ENCODE results near the gene CNTNAP2. TPM values are rescaled to one million over a fixed set of nuclear protein-coding genes. Genes with fewer than 3 reads are reported as not detected.

CNTNAP2 gene
- total RNA-seq, 2 experiments from 2014 or later = 0.28 TPM; not detected in 1

DNA sequence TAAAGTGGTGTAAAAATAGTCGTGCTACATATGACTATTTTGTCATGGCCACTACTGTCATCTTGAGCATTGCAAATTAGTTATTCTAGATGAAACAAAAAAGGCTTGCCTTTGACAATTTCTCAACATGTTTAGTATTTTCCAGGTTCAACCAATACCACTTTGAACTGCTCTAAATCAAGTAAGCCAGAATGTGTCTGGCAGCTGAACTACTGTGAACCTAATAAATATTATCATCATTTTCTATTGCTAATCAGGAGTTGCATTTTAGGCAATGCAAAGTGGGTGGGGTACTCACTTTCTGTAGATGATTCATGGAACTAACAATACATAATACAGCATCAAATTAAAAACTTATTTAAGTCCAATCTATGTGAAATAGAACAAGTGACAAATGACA is 877.2 kb downstream of the CNTNAP2 start:
- no peak for DNase-seq (ENCODE audit: low spot score)
- Histone ChIP-seq H2AFZ (ENCODE audit: low read length) (no peak overlapping the region), H4K20me1 (ENCODE audit: insufficient read depth, low read length) (no peaks in the 10 kb centered on the region), H3K27ac (ENCODE audit: low read depth, low read length, poor library complexity, severe bottlenecking) (no peak overlapping the region), H3K9me3 (ENCODE audit: low read length) (no peaks in the 10 kb centered on the region), H3K4me2 (ENCODE audit: low read length) (no peak overlapping the region), H3K4me3 (ENCODE audit: low read depth, low read length, poor library complexity, severe bottlenecking) (no peak overlapping the region), H3K79me2 (ENCODE audit: insufficient read depth, low read depth, low read length) (no peaks in the 10 kb centered on the region), H3K4me1 (ENCODE audit: insufficient read depth, low read length, poor library complexity, severe bottlenecking) (no peaks in the 10 kb centered on the region), H3K36me3 (ENCODE audit: insufficient read depth, low read length) (no peaks in the 10 kb centered on the region), H3K9me2 (ENCODE audit: insufficient read depth, low read length) (no peaks in the 10 kb centered on the region)
- ChIA-PET POLR2A (no interaction called here), CTCF (ENCODE audit: unreplicated experiment) (no interaction called here)
- no TSS peak for BruUV-seq (replicated peaks)
- intact Hi-C loops (cut with micrococcal nuclease; ENCODE audit: unreplicated experiment) = no loop called here
- TF ChIP-seq EZH2phosphoT487 (IDR thresholded peaks at IDR 0.05; ENCODE audit: borderline replicate concordance, low read depth, low read length) = no peak
- TF ChIP-seq, protein P1, sequence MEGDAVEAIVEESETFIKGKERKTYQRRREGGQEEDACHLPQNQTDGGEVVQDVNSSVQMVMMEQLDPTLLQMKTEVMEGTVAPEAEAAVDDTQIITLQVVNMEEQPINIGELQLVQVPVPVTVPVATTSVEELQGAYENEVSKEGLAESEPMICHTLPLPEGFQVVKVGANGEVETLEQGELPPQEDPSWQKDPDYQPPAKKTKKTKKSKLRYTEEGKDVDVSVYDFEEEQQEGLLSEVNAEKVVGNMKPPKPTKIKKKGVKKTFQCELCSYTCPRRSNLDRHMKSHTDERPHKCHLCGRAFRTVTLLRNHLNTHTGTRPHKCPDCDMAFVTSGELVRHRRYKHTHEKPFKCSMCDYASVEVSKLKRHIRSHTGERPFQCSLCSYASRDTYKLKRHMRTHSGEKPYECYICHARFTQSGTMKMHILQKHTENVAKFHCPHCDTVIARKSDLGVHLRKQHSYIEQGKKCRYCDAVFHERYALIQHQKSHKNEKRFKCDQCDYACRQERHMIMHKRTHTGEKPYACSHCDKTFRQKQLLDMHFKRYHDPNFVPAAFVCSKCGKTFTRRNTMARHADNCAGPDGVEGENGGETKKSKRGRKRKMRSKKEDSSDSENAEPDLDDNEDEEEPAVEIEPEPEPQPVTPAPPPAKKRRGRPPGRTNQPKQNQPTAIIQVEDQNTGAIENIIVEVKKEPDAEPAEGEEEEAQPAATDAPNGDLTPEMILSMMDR (conservative IDR thresholded peaks at IDR 0.05; ENCODE audit: low read length) = no peak

DNA sequence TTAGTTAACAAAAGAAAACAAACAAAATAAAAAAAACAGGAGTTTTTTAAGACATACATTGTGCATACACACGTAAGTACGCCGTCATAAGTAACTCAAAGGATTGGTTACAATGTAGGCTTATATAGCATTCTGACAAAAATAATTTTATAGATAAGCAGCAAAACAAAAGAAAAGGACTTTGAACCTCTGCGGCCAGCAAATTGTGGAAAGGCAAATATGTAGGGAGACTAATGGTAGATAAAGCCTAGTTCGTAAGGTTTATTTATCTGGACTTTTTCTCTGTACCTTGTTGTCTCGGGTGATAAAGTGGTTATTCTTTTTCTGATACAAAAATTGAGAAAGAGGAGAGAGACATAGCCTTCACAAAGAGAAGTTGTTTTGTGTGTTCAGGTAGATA is 891.9 kb downstream of the CNTNAP2 start:
- no peak for DNase-seq (ENCODE audit: low spot score)
- CTCF ChIA-PET (ENCODE audit: unreplicated experiment) = no interaction called here
- Histone ChIP-seq H2AFZ (ENCODE audit: low read length) (no peak overlapping the region), H4K20me1 (ENCODE audit: insufficient read depth, low read length) (no peaks in the 10 kb centered on the region), H3K4me1 (ENCODE audit: insufficient read depth, low read length, poor library complexity, severe bottlenecking) (no peaks in the 10 kb centered on the region), H3K9me3 (ENCODE audit: low read length) (no peaks in the 10 kb centered on the region), H3K27ac (ENCODE audit: low read depth, low read length, poor library complexity, severe bottlenecking) (no peak overlapping the region), H3K4me2 (ENCODE audit: low read length) (no peak overlapping the region), H3K79me2 (ENCODE audit: insufficient read depth, low read depth, low read length) (no peaks in the 10 kb centered on the region), H3K4me3 (ENCODE audit: low read depth, low read length, poor library complexity, severe bottlenecking) (no peak overlapping the region), H3K9me2 (ENCODE audit: insufficient read depth, low read length) (no peaks in the 10 kb centered on the region), H3K36me3 (ENCODE audit: insufficient read depth, low read length) (no peaks in the 10 kb centered on the region)
- POLR2A ChIA-PET = no interaction called here
- no peak for TF ChIP-seq EZH2phosphoT487 (IDR thresholded peaks at IDR 0.05; ENCODE audit: borderline replicate concordance, low read depth, low read length)
- TF ChIP-seq, protein P1 (conservative IDR thresholded peaks at IDR 0.05; ENCODE audit: low read length) = no peak
- intact Hi-C loops (cut with micrococcal nuclease; ENCODE audit: unreplicated experiment) = no loop called here
- no TSS peak for BruUV-seq (replicated peaks)

DNA sequence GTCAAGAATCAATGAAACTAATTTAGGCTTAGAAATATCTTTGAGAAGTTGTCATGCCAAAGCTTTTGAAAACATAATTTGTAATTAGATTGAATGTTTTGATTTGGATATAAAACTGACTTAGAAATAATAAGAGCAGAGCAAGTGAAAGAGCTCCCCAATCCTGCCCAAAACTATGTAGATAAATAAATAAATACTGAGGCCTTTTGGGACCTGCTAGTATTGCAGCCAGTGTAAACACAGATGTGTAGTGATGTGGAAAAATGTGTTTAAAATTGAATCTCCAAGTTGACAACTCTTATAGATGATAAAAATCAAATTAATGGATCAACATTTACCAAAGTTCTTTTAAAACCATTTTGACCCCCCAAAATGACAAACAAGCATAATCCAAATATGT is 896.1 kb downstream of the CNTNAP2 start:
- H3K79me2 ChIP-seq (ENCODE audit: insufficient read depth, low read depth, low read length) = no peaks in the 10 kb centered on the region
- CTCF ChIA-PET (ENCODE audit: unreplicated experiment) = no interaction called here
- no peak for DNase-seq (ENCODE audit: low spot score)
- H3K4me3 ChIP-seq (ENCODE audit: low read depth, low read length, poor library complexity, severe bottlenecking) = no peak overlapping the region
- no peak overlapping the region for H3K4me2 ChIP-seq (ENCODE audit: low read length)
- intact Hi-C loops (cut with micrococcal nuclease; ENCODE audit: unreplicated experiment) = no loop called here
- H2AFZ ChIP-seq (ENCODE audit: low read length) = no peak overlapping the region
- H3K9me2 ChIP-seq (ENCODE audit: insufficient read depth, low read length) = no peaks in the 10 kb centered on the region
- no peaks in the 10 kb centered on the region for H3K36me3 ChIP-seq (ENCODE audit: insufficient read depth, low read length)
- no peaks in the 10 kb centered on the region for H3K4me1 ChIP-seq (ENCODE audit: insufficient read depth, low read length, poor library complexity, severe bottlenecking)
- POLR2A ChIA-PET = interaction anchor here (0.6 kb wide), 2 partner anchors 112 to 494 kb away, joined by 3 to 9 read pairs; no protein-coding TSS in a partner anchor
- no TSS peak for BruUV-seq (replicated peaks)
- no peak for TF ChIP-seq EZH2phosphoT487 (IDR thresholded peaks at IDR 0.05; ENCODE audit: borderline replicate concordance, low read depth, low read length)
- TF ChIP-seq, protein P1 (conservative IDR thresholded peaks at IDR 0.05; ENCODE audit: low read length) = no peak
- H4K20me1 ChIP-seq (ENCODE audit: insufficient read depth, low read length) = no peaks in the 10 kb centered on the region
- H3K9me3 ChIP-seq (ENCODE audit: low read length) = no peaks in the 10 kb centered on the region
- no peak overlapping the region for H3K27ac ChIP-seq (ENCODE audit: low read depth, low read length, poor library complexity, severe bottlenecking)
